ENCODE measurements around the gene SPINK6. TPM values are rescaled to one million over a fixed set of nuclear protein-coding genes. Genes with fewer than 3 reads are reported as not detected.

SPINK6 gene
- total and polyA plus RNA-seq, 12 donors: 0.33 to 0.54 TPM; not detected in 10

- intact Hi-C loops (cut with DNase I): loop anchor here (10.0 kb wide), 2 partner anchors 198 to 558 kb away; no protein-coding TSS in a partner anchor
- no peak for DNase-seq
- Histone ChIP-seq H3K36me3 (replicated peaks in 1 of 2) (no peaks in the 10 kb centered on the region), H3K4me3 (no peak overlapping the region), H3K4me1 (replicated peaks in 1 of 2) (no peaks in the 10 kb centered on the region), H3K27ac (no peak overlapping the region), H3K27me3 (peaks cover 14% of the 10 kb centered on the region), H3K9me3 (replicated peaks in 1 of 3) (peaks cover 0 to 11% (median 0%) of the 10 kb centered on the region in 3 donors)
- WGBS, 4 donors: 56 to 70% (median 62%) methylated on average over 1 of the region's 1 CpG
- TF ChIP-seq CTCF (IDR thresholded peaks at IDR 0.05): no peak
- TF ChIP-seq POLR2A (IDR thresholded peaks at IDR 0.05): no peak
Observed at GRCh38 chr5:148177207-148177606, 25.6 kb upstream of the SPINK6 start.

- no peak overlapping the region for H3K4me3 ChIP-seq
- H3K27ac ChIP-seq: no peak overlapping the region
- no peaks in the 10 kb centered on the region for H3K36me3 ChIP-seq (replicated peaks in 1 of 2)
- 30 to 32% (median 31%) methylated on average over 3 of the region's 3 CpGs for WGBS, 4 donors
- no peaks in the 10 kb centered on the region for H3K4me1 ChIP-seq (replicated peaks in 1 of 2)
- DNase-seq: peak in 4 of 7 donors; percentile 13 to 19 (median 17)
- TF ChIP-seq POLR2A (IDR thresholded peaks at IDR 0.05): no peak
- TF ChIP-seq CTCF (IDR thresholded peaks at IDR 0.05): peak; percentile 46 to 89 (median 76)
- intact Hi-C loops (cut with DNase I): loop anchor here (2.0 to 10.0 kb wide), 3 partner anchors 195 to 555 kb away; no protein-coding TSS in a partner anchor
- H3K27me3 ChIP-seq: peaks cover 14% of the 10 kb centered on the region
- peaks cover 0 to 11% (median 0%) of the 10 kb centered on the region in 3 donors for H3K9me3 ChIP-seq (replicated peaks in 1 of 3)
Observed at GRCh38 chr5:148179234-148179824, 23.5 kb upstream of the SPINK6 start.

- DNase-seq: peak in 1 of 7 donors; percentile 18
- 62 to 74% (median 67%) methylated on average over 3 of the region's 3 CpGs for WGBS, 4 donors
Observed at GRCh38 chr5:148186248-148187003, 16.4 kb upstream of the SPINK6 start.

More at GRCh38 chr5:148186248-148187003, 16.4 kb upstream of the SPINK6 start:
- intact Hi-C loops (cut with DNase I): loop anchor here in 1 of 2 donors (10.0 kb wide), 1 partner anchor 548 kb away; no protein-coding TSS in a partner anchor
- Histone ChIP-seq H3K27me3 (peaks cover 14% of the 10 kb centered on the region), H3K4me1 (replicated peaks in 1 of 2) (no peaks in the 10 kb centered on the region), H3K27ac (peak overlapping the region in 2 of 5 donors; percentile 37 to 61), H3K4me3 (no peak overlapping the region), H3K9me3 (replicated peaks in 1 of 3) (peaks cover 0 to 7% (median 0%) of the 10 kb centered on the region in 3 donors), H3K36me3 (replicated peaks in 1 of 2) (no peaks in the 10 kb centered on the region)
- TF ChIP-seq CTCF (IDR thresholded peaks at IDR 0.05): no peak
- TF ChIP-seq POLR2A (IDR thresholded peaks at IDR 0.05): no peak

Measured in adrenal gland (tissue), 12 donors.